Ovary (tissue), 3 donors: ENCODE measurements around the gene ROBO1.

Experiments used
- EP300 ChIP-seq: sonication (generic); formaldehyde crosslinking; IDR thresholded peaks from one replicate; pipeline ENCODE4 v1.6.1; 2017; ENCODE audit warnings: antibody characterized with exemption
- POLR2A ChIP-seq: fragments of 450-650 bp; IDR thresholded peaks from one replicate; pipeline ENCODE4 v1.6.1; 2017; ENCODE audit warnings: antibody characterized with exemption, mild to moderate bottlenecking, moderate library complexity
- TF ChIP-seq, protein P1 (sequence below), 3 donors: fragments of 450-650 bp in 2 of 3; fragments of 200-600 bp in 1 of 3; IDR thresholded peaks; one replicate each; pipeline versions ENCODE4 v1.5.1 to v1.8.0; 2016 to 2022; ENCODE audit warnings: antibody characterized with exemption in 3 of 3, mild to moderate bottlenecking in 1 of 3
- donor health status: DM: no; HTN: no; CAD: no.

DNA sequence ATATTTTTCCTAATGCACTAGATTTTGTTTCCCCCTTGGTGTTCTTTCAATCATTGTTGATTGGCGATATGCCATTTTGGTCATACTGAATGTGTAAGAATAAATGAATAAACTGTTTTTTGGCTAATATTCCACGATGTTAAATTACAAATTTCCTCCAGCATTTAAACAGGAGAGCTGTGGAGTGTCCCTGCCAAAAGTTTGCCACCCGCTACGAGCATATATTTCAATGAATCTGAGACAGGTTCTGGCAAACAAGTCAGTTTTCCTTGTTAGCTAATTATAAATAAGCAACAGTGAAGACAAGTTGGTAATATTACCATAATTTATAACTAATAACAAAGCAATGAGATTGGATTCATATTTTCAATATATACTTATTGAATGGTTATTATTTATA is 777.6 kb downstream of the ROBO1 start:
- TF ChIP-seq, protein P1, sequence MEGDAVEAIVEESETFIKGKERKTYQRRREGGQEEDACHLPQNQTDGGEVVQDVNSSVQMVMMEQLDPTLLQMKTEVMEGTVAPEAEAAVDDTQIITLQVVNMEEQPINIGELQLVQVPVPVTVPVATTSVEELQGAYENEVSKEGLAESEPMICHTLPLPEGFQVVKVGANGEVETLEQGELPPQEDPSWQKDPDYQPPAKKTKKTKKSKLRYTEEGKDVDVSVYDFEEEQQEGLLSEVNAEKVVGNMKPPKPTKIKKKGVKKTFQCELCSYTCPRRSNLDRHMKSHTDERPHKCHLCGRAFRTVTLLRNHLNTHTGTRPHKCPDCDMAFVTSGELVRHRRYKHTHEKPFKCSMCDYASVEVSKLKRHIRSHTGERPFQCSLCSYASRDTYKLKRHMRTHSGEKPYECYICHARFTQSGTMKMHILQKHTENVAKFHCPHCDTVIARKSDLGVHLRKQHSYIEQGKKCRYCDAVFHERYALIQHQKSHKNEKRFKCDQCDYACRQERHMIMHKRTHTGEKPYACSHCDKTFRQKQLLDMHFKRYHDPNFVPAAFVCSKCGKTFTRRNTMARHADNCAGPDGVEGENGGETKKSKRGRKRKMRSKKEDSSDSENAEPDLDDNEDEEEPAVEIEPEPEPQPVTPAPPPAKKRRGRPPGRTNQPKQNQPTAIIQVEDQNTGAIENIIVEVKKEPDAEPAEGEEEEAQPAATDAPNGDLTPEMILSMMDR (IDR thresholded peaks at IDR 0.05): no peak
- TF ChIP-seq EP300: no peak
- TF ChIP-seq POLR2A: no peak
